Liver (tissue), 5 donors: ENCODE results near the gene UBE3C. TPM values are rescaled to one million over a fixed set of nuclear protein-coding genes. Genes with fewer than 3 reads are reported as not detected.

Source experiments
- polyA plus RNA-seq, 2 donors: library from polyadenylated mRNA; stranded (reverse) in 1 of 2; unstranded in 1 of 2; fragments of 200-250 nt in 1 of 2; fragments of >200 nt in 1 of 2; fragmentation: Nextera tagmentation in 1 of 2; extraction: Ambion mirVana in 1 of 2; gene quantifications; one replicate each; pipeline versions ENCODE4 v1.2.1 to v1.2.3, GENCODE V29; 2013 to 2015
- small RNA-seq: library from RNA; depleted of rRNA; stranded (forward); fragments of <200 nt; gene quantifications from one replicate; pipeline ENCODE3, GENCODE V24; 2014
- total RNA-seq, 2 donors: library from RNA; depleted of rRNA; stranded (reverse); fragments of >200 nt; gene quantifications; one replicate each; pipeline ENCODE4 v1.2.3, GENCODE V29; 2014
- donor health status: healthy.
- donor health status: healthy.
- donor health status: healthy.

The UBE3C gene
- total and polyA plus RNA-seq, 4 donors: 10.3 to 61.8 (median 33.9) TPM

Small RNA genes within 50 kb of the gene (small RNA-seq; reads per million reads assigned to genes)
- gene AC004975.1: not detected

Other genes starting within 250 kb of the UBE3C start
- gene LMBR1, start 245.7 kb upstream of the UBE3C start, total RNA-seq: 10 to 100 TPM; 22.9 to 35.7 TPM
- 10 to 100 TPM; 11.2 to 12.9 TPM for gene LMBR1, start 245.7 kb upstream of the UBE3C start, polyA plus RNA-seq
- gene NOM1, start 189.2 kb upstream of the UBE3C start, total RNA-seq: 10 to 100 TPM in 1 of 2 donors, 1 to 10 TPM in 1; 8.1 to 11.4 TPM
- 1 to 10 TPM; 4.0 to 4.3 TPM for gene NOM1, start 189.2 kb upstream of the UBE3C start, polyA plus RNA-seq
- not detected for gene MNX1, start 128.3 kb upstream of the UBE3C start, total RNA-seq
- gene MNX1, start 128.3 kb upstream of the UBE3C start, polyA plus RNA-seq: under 1 TPM in 1 of 2 donors, not detected in 1; 0.08 TPM
- 10 to 100 TPM; 44.0 to 46.6 TPM for gene DNAJB6, start 198.1 kb downstream of the UBE3C start, total RNA-seq
- 10 to 100 TPM; 26.5 to 40.8 TPM for gene DNAJB6, start 198.1 kb downstream of the UBE3C start, polyA plus RNA-seq